ENCODE results near the gene MMAB. TPM values are rescaled to one million over a fixed set of nuclear protein-coding genes. Genes with fewer than 3 reads are reported as not detected.
A peak's percentile ranks its signal among the peaks of the same experiment; 100 is the strongest.

The MMAB gene
- total RNA-seq, 1 experiment from 2014 or later: 24.3 TPM

- H3K36me3 Mint-ChIP-seq (ENCODE audit: insufficient read depth in 1 of 3, low read depth in 3 of 3): peaks cover 2 to 10% (median 9%) of the 10 kb centered on the region in 3 experiments; a peak in 4 of 7 replicates
- no peak overlapping the region for H3K14ac ChIP-seq (ENCODE audit: insufficient read depth, low read length)
- H3K27me3 Mint-ChIP-seq (ENCODE audit: low read depth): no peaks in the 10 kb centered on the region
- no CpG with 5 or more reads among the region's 8 CpGs for WGBS (ENCODE audit: extremely low coverage, insufficient read length, low lambda C conversion rate)
- H3K4me3 Mint-ChIP-seq: no peak overlapping the region
- no peak overlapping the region for H2BK120ac ChIP-seq (ENCODE audit: low read depth, low read length, poor library complexity, severe bottlenecking)
- H4K8ac ChIP-seq (replicated peaks; ENCODE audit: insufficient read length, low read depth, low read length): no peak overlapping the region
- no peak overlapping the region for H3K27ac ChIP-seq (ENCODE audit: insufficient read length, low read depth, low read length)
- no peak overlapping the region for H3K9ac ChIP-seq (ENCODE audit: extremely low read depth, insufficient read length, low read length)
- no peak overlapping the region for H2BK5ac ChIP-seq (ENCODE audit: insufficient read length, low read length)
- H3K4me1 ChIP-seq (ENCODE audit: insufficient read depth, low read length): 0 out of 2 replicates have a peak, but pooled peaks cover 4% of the 10 kb centered on the region
- no peaks in the 10 kb centered on the region for H3K27me3 ChIP-seq (ENCODE audit: insufficient read depth, low read length)
- no peak for TF ChIP-seq CTCF (conservative IDR thresholded peaks at IDR 0.05)
- H3K4me1 Mint-ChIP-seq: peaks cover 10 to 13% of the 10 kb centered on the region in 2 experiments
- H3K23ac ChIP-seq (ENCODE audit: insufficient read length, low read depth, low read length): no peak overlapping the region
- H4K5ac ChIP-seq (ENCODE audit: insufficient read length, low read depth, low read length): no peak overlapping the region
- no peaks in the 10 kb centered on the region for H3K79me2 ChIP-seq (ENCODE audit: insufficient read depth, low read length)
- H3K9me3 Mint-ChIP-seq: no peaks in the 10 kb centered on the region
- no peak overlapping the region for H3K4ac ChIP-seq (ENCODE audit: low read depth, low read length)
- H4K20me1 ChIP-seq (ENCODE audit: control insufficient read depth, insufficient read depth, insufficient read length): no peaks in the 10 kb centered on the region
- H3K23me2 ChIP-seq (ENCODE audit: insufficient read length, low read depth, low read length, poor library complexity, severe bottlenecking): no peaks in the 10 kb centered on the region
- no peak overlapping the region for H3K4me2 ChIP-seq (ENCODE audit: insufficient read depth, insufficient read length, low read length)
- H3K18ac ChIP-seq (ENCODE audit: insufficient read length, low read depth, low read length): no peak overlapping the region
- H2BK15ac ChIP-seq (ENCODE audit: low read depth, low read length): no peak overlapping the region
- H2BK20ac ChIP-seq (ENCODE audit: low read depth, low read length, poor library complexity, severe bottlenecking): no peak overlapping the region
- no peaks in the 10 kb centered on the region for H3K9me3 ChIP-seq (ENCODE audit: control insufficient read depth, low read depth, low read length)
- H3K27ac Mint-ChIP-seq: peak overlapping the region in 2 of 3 experiments; percentile 64 to 79; a peak in 2 of 7 replicates
- no peak overlapping the region for H3K56ac ChIP-seq (ENCODE audit: insufficient read length, low read depth, low read length)
- no peak for DNase-seq
- no peak overlapping the region for H2AK5ac ChIP-seq (ENCODE audit: insufficient read length, low read length)
- no peak overlapping the region for H3T11ph ChIP-seq (ENCODE audit: low read length)
- no peak overlapping the region for H2AFZ ChIP-seq (ENCODE audit: low read length)
- no peaks in the 10 kb centered on the region for H3K79me1 ChIP-seq (ENCODE audit: insufficient read depth, low read depth, low read length, poor library complexity, severe bottlenecking)
- no peak overlapping the region for H2BK12ac ChIP-seq (ENCODE audit: insufficient read length, low read depth, low read length)
- no peak overlapping the region for H4K91ac ChIP-seq (ENCODE audit: insufficient read length, low read depth, low read length)
These were observed 39.9 kb downstream of the MMAB start for GRCh38 chr12:109533487-109533740.
